Right atrium auricular region (tissue), 2 donors: ENCODE measurements around the gene MANEAL. TPM values are rescaled to one million over a fixed set of nuclear protein-coding genes. Genes with fewer than 3 reads are reported as not detected.

ENCODE experiments used
- DNase-seq: peaks from one replicate; pipeline ENCODE4 v3.0.0-alpha.2; 2019; ENCODE audit warnings: low spot score
- H3K27ac ChIP-seq, 2 donors: fragments of 200-600 bp; sonication (generic); 1 replicate in 1 of 2; 2 replicates in 1 of 2; pipeline ENCODE4 v1.5.1; 2016 to 2019
- H3K27me3 ChIP-seq, 2 donors: fragments of 200-600 bp; sonication (generic); one replicate each; pipeline versions ENCODE4 v1.5.1 to v1.6.0; 2017 to 2019
- H3K36me3 ChIP-seq: fragments of 200-600 bp; sonication (generic); one replicate; pipeline ENCODE4 v1.5.1; 2016
- H3K4me1 ChIP-seq, 2 donors: fragments of 200-600 bp; sonication (generic); one replicate each; pipeline versions ENCODE4 v1.5.1 to v1.6.0; 2017 to 2019
- H3K4me3 ChIP-seq, 2 donors: fragments of 200-600 bp; sonication (generic); 1 replicate in 1 of 2; 2 replicates in 1 of 2; pipeline ENCODE4 v1.5.1; 2017 to 2019; ENCODE audit warnings: mild to moderate bottlenecking in 1 of 2, moderate library complexity in 1 of 2
- H3K9me3 ChIP-seq, 2 donors: fragments of 200-600 bp; sonication (generic); one replicate each; pipeline ENCODE4 v1.5.1; 2019
- CTCF ChIP-seq, 2 donors: fragments of 200-600 bp; sonication (generic); IDR thresholded peaks; one replicate each; pipeline ENCODE4 v1.5.1; 2019; ENCODE audit warnings: antibody characterized with exemption in 2 of 2
- total RNA-seq, 2 donors: library from RNA; depleted of rRNA; stranded (reverse); fragments of >200 nt; gene quantifications; one replicate each; pipeline ENCODE4 v1.1.0, GENCODE V29; 2016

Gene MANEAL
- 1 to 10 TPM in 1 of 2 donors, under 1 TPM in 1; 0.67 to 1.0 TPM for total RNA-seq

GRCh38 chr1:37793773-37794371 lies at the start of gene MANEAL:
TSS of gene MANEAL (plus strand) at chr1:37793847. CDS start at chr1:37794183, 336 bp downstream.
- Histone ChIP-seq H3K9me3 (no peaks in the 10 kb centered on the region), H3K36me3 (no peaks in the 10 kb centered on the region), H3K4me3 (peak within 1 kb of the TSS; percentile 44 to 57), H3K27me3 (no peaks in the 10 kb centered on the region), H3K4me1 (peaks cover 0 to 17% of the 10 kb centered on the region in 2 donors), H3K27ac (no peak within 1 kb of the TSS)
- no peak for DNase-seq
- TF ChIP-seq CTCF (IDR thresholded peaks at IDR 0.05) = no peak

GRCh38 chr1:37746806-37747205 lies 46.8 kb upstream of the MANEAL start:
- Histone ChIP-seq H3K9me3 (peaks cover 0 to 11% of the 10 kb centered on the region in 2 donors), H3K27me3 (no peaks in the 10 kb centered on the region), H3K4me3 (no peak overlapping the region), H3K4me1 (no peaks in the 10 kb centered on the region), H3K27ac (no peak overlapping the region), H3K36me3 (no peaks in the 10 kb centered on the region)
- TF ChIP-seq CTCF (IDR thresholded peaks at IDR 0.05) = no peak
- no peak for DNase-seq

- Histone ChIP-seq H3K4me1 (no peaks in the 10 kb centered on the region), H3K27ac (no peak overlapping the region), H3K9me3 (peaks cover 0 to 11% of the 10 kb centered on the region in 2 donors), H3K36me3 (no peaks in the 10 kb centered on the region), H3K4me3 (no peak overlapping the region), H3K27me3 (no peaks in the 10 kb centered on the region)
- no peak for DNase-seq
- no peak for TF ChIP-seq CTCF (IDR thresholded peaks at IDR 0.05)
Observed at GRCh38 chr1:37748565-37748964, 45.1 kb upstream of the MANEAL start.

GRCh38 chr1:37752213-37752582 lies 41.4 kb upstream of the MANEAL start:
- no peaks in the 10 kb centered on the region for H3K36me3 ChIP-seq
- no peak overlapping the region for H3K27ac ChIP-seq
- no peak overlapping the region for H3K4me3 ChIP-seq
- DNase-seq = no peak
- peaks cover 0 to under 1% of the 10 kb centered on the region in 2 donors for H3K9me3 ChIP-seq
- H3K4me1 ChIP-seq = no peaks in the 10 kb centered on the region
- no peak for TF ChIP-seq CTCF (IDR thresholded peaks at IDR 0.05)
- H3K27me3 ChIP-seq = peaks cover 0 to 5% of the 10 kb centered on the region in 2 donors

- no peaks in the 10 kb centered on the region for H3K4me1 ChIP-seq
- H3K27ac ChIP-seq = no peak overlapping the region
- H3K36me3 ChIP-seq = no peaks in the 10 kb centered on the region
- H3K27me3 ChIP-seq = peaks cover 0 to 5% of the 10 kb centered on the region in 2 donors
- TF ChIP-seq CTCF (IDR thresholded peaks at IDR 0.05) = no peak
- peak overlapping the region in 1 of 2 donors; percentile 34 for H3K4me3 ChIP-seq
- no peak for DNase-seq
- no peaks in the 10 kb centered on the region for H3K9me3 ChIP-seq
Observed at GRCh38 chr1:37752583-37753471, 40.8 kb upstream of the MANEAL start.
